Measurements from ENCODE around the gene PTX4.

The PTX4 gene

GRCh38 chr16:1499756-1500464 lies 11.2 kb upstream of the PTX4 start:
- no peak for DNase-seq

- no peak for DNase-seq
Measured at GRCh38 chr16:1498899-1499676, 10.3 kb upstream of the PTX4 start.

- DNase-seq: no peak
Measured at GRCh38 chr16:1497014-1497598, 8.4 kb upstream of the PTX4 start.

GRCh38 chr16:1496464-1496863 lies 7.7 kb upstream of the PTX4 start:
- DNase-seq: no peak

- DNase-seq: no peak
Measured at GRCh38 chr16:1495889-1496262, 7.1 kb upstream of the PTX4 start.

- no peak for DNase-seq
Measured at GRCh38 chr16:1495211-1495888, 6.6 kb upstream of the PTX4 start.

- DNase-seq: no peak
Measured at GRCh38 chr16:1494711-1495110, 6.0 kb upstream of the PTX4 start.

GRCh38 chr16:1494129-1494640 lies 5.4 kb upstream of the PTX4 start:
- DNase-seq: no peak

- peak; percentile 27 for DNase-seq
Measured at GRCh38 chr16:1493746-1494094, 5.0 kb upstream of the PTX4 start.

- DNase-seq: peak; percentile 91
Measured at GRCh38 chr16:1492923-1493745, 4.4 kb upstream of the PTX4 start, which contains the start of gene TELO2. TSS of gene TELO2 (plus strand) at chr16:1493360. CDS start at chr16:1494282, 922 bp downstream.

- no peak for DNase-seq
Measured at GRCh38 chr16:1492082-1492922, 3.6 kb upstream of the PTX4 start.

- no peak for DNase-seq
Measured at GRCh38 chr16:1491327-1491726, 2.6 kb upstream of the PTX4 start.

- DNase-seq: no peak
Measured at GRCh38 chr16:1489077-1489476, 333 bp upstream of the PTX4 start.

GRCh38 chr16:1488054-1488601 lies 616 bp downstream of the PTX4 start:
- DNase-seq: no peak

GRCh38 chr16:1487395-1488053 lies 1.2 kb downstream of the PTX4 start:
- DNase-seq: no peak

GRCh38 chr16:1486551-1487390 lies 2.0 kb downstream of the PTX4 start:
- no peak for DNase-seq

GRCh38 chr16:1485847-1486496 lies 2.8 kb downstream of the PTX4 start:
- DNase-seq: no peak

GRCh38 chr16:1481906-1482835 lies 6.6 kb downstream of the PTX4 start:
- DNase-seq: no peak
